ENCODE measurements around the gene ANKS4B.
"Not testable (repeated sequence)": the region's sequence is repeated elsewhere in the genome, so short reads cannot be mapped to it uniquely, and the experiment has no call there.

The ANKS4B gene

DNA sequence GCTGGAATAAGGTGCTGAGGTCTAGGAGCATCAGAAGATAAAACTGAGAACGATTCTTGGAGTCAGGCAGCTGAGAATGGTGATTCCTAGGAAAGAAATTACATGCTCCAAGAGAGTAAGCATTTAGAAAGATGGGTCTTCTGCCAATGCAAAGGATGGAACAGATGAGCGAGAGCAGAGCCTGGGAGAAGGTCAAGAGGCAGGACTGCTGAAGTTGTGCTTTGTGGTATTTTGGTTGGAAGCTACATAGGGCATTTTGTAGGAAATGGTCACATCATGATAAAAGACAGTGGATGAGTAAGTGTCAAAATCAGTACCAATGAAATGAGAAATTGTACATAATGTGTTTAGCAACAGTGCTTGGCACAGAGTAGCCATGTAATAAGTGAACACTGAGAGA lies 46.0 kb downstream of the ANKS4B start:
- no peaks in the 10 kb centered on the region for H3K27me3 ChIP-seq (replicated peaks; ENCODE audit: control insufficient read depth, insufficient read depth, low read length)
- TF ChIP-seq CTCF (IDR thresholded peaks at IDR 0.05; ENCODE audit: insufficient read depth, low read length, poor library complexity, severe bottlenecking) = no peak
- no peaks in the 10 kb centered on the region for H3K36me3 ChIP-seq (ENCODE audit: control insufficient read depth, insufficient read depth, low read length)
- DNase-seq (ENCODE audit: extremely low read depth, insufficient read length) = no peak
- H3K4me3 ChIP-seq (replicated peaks; ENCODE audit: low read depth, low read length) = no peak overlapping the region

DNA sequence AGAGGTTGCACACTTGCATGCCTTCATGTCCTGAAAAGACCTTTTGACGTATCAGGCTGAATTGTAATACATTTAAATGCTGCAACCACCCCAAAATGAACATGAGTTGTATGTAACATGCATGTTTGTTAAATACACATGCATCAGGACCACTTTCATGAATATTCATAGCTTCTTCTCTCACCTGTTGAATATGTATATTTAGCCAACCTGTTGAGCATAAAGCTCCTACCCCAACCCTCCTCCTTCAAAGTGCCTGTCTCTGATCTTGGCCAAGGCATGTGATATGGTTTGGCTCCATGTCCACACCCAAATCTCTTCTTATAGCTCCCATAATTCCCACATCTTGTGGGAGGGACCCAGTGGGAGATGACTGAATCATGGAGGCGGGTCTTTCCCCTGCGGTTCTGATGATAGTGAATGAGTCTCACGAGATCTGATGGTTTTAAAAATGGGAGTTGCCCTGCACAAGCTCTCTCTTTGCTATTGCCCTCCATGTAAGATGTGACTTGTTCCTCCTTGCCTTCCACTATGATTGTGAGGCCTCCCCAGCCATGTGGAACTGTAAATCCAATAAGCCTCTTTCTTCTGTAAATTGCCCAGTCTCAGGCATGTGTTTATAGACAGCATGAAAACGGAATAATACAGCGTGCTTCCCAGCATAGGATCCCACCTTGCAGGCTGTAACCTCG lies 48.3 kb downstream of the ANKS4B start:
- no peaks in the 10 kb centered on the region for H3K27me3 ChIP-seq (replicated peaks; ENCODE audit: control insufficient read depth, insufficient read depth, low read length)
- no peak for DNase-seq (ENCODE audit: extremely low read depth, insufficient read length)
- TF ChIP-seq CTCF (IDR thresholded peaks at IDR 0.05; ENCODE audit: insufficient read depth, low read length, poor library complexity, severe bottlenecking) = no peak
- no peak overlapping the region for H3K4me3 ChIP-seq (replicated peaks; ENCODE audit: low read depth, low read length)
- H3K36me3 ChIP-seq (ENCODE audit: control insufficient read depth, insufficient read depth, low read length) = no peaks in the 10 kb centered on the region

- Histone ChIP-seq H3K36me3 (ENCODE audit: control insufficient read depth, insufficient read depth, low read length) (no peaks in the 10 kb centered on the region), H3K4me3 (replicated peaks; ENCODE audit: low read depth, low read length) (no peak overlapping the region; the same call in 1 of the 2 replicates), H3K27me3 (replicated peaks; ENCODE audit: control insufficient read depth, insufficient read depth, low read length) (no peaks in the 10 kb centered on the region)
- peak; percentile 32 for TF ChIP-seq CTCF (IDR thresholded peaks at IDR 0.05; ENCODE audit: insufficient read depth, low read length, poor library complexity, severe bottlenecking)
- DNase-seq (ENCODE audit: extremely low read depth, insufficient read length) = peak; percentile 35
Observed at GRCh38 chr16:21283521-21284289, 50.2 kb downstream of the ANKS4B start.

- no peaks in the 10 kb centered on the region for H3K27me3 ChIP-seq (replicated peaks; ENCODE audit: control insufficient read depth, insufficient read depth, low read length)
- no peaks in the 10 kb centered on the region for H3K36me3 ChIP-seq (ENCODE audit: control insufficient read depth, insufficient read depth, low read length)
- DNase-seq (ENCODE audit: extremely low read depth, insufficient read length) = no peak
- H3K4me3 ChIP-seq (replicated peaks; ENCODE audit: low read depth, low read length) = no peak overlapping the region
- TF ChIP-seq CTCF (IDR thresholded peaks at IDR 0.05; ENCODE audit: insufficient read depth, low read length, poor library complexity, severe bottlenecking) = no peak
Observed at GRCh38 chr16:21284414-21284813, 50.9 kb downstream of the ANKS4B start.

- no peak for TF ChIP-seq CTCF (IDR thresholded peaks at IDR 0.05; ENCODE audit: insufficient read depth, low read length, poor library complexity, severe bottlenecking)
- Histone ChIP-seq H3K36me3 (ENCODE audit: control insufficient read depth, insufficient read depth, low read length) (no peaks in the 10 kb centered on the region), H3K27me3 (replicated peaks; ENCODE audit: control insufficient read depth, insufficient read depth, low read length) (no peaks in the 10 kb centered on the region), H3K4me3 (replicated peaks; ENCODE audit: low read depth, low read length) (no peak overlapping the region)
- no peak for DNase-seq (ENCODE audit: extremely low read depth, insufficient read length)
Observed at GRCh38 chr16:21285314-21285713, 51.8 kb downstream of the ANKS4B start.

DNA sequence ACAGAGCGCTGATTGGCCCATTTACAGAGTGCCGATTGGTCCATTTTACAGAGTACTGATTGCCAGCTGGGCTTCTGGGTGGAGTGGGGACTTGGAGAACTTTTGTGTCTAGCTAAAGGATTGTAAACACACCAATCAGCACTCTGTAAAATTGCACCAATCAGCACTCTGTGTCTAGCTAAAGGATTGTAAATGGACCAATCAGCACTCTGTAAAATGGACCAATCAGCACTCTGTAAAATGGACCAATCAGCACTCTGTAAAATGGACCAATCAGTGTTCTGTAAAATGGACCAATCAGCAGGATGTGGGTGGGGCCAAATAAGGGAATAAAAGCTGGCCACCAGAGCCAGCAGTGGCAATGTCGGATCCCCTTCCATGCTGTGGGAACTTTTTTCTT lies 56.3 kb downstream of the ANKS4B start:
- not testable (repeated sequence) for H3K27me3 ChIP-seq (replicated peaks; ENCODE audit: control insufficient read depth, insufficient read depth, low read length); H3K4me3 ChIP-seq (replicated peaks; ENCODE audit: low read depth, low read length); DNase-seq (ENCODE audit: extremely low read depth, insufficient read length); H3K36me3 ChIP-seq (ENCODE audit: control insufficient read depth, insufficient read depth, low read length)

All from GM06990 (cell line).